GM18909 (cell line): Measurements from ENCODE around the gene MICAL2.

Experiments
- ATAC-seq: cut with Tn5 transposase; IDR thresholded peaks from one replicate; pipeline ENCODE4 v1.9.1; 2021; ENCODE audit warnings: mild to moderate bottlenecking; ENCODE audit not compliant: unreplicated experiment, poor library complexity

The MICAL2 gene

GRCh38 chr11:12113294-12113693 lies 2.9 kb downstream of the MICAL2 start:
- ATAC-seq: no peak

GRCh38 chr11:12114193-12115033 lies 4.0 kb downstream of the MICAL2 start:
- ATAC-seq: no peak

DNA sequence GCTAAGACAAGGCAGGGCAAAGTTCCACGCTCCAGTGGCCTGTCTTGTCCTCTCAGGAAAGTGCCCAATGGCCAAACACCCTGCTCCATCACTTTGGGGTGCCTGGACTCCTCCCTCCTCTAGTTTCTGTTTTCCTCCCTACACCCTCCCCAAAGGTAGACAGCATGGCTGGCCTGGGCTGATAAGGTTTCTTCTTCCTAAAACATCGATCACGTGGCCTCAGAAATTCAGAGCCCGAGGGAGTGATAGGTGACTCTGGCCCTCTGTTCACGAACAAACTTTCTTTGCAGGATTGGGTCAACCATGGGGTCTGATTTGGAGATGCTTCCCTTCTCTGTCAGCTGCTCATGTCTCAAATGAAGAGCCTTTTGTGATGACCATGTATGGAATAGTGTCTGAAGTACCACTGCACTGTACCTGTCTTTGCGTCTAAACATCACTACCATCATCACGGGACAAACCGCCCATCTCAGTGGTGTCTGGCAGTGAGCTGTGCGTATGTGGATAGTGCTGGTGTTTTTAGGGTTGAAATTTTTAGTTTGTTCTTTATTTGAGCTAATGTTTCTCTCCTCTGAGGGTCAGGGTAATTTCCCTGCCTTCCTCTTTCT lies 6.1 kb downstream of the MICAL2 start:
- no peak for ATAC-seq

GRCh38 chr11:12117200-12117599 lies 6.8 kb downstream of the MICAL2 start:
- ATAC-seq: no peak

GRCh38 chr11:12117611-12118010 lies 7.2 kb downstream of the MICAL2 start:
- ATAC-seq: no peak

DNA sequence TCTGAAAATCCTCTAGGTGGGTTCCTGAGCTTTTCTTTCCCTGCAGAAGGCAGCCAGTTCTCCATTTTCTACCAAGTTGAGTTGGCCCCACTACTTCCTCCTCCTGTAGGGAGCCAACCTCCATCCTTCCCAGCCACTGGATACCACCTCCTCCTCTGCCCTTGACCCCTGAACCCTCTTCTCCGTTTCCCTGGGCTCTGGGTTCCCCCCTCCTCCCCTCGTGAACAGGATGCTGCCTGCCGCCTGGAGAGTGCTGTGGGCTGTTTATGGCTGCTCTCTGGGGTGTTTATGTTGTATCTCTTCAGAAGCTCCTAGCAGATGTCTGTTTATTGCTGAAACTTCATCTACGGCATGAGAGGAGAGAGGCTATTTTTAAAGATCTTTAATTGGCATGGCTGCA lies 8.6 kb downstream of the MICAL2 start:
- ATAC-seq: no peak

GRCh38 chr11:12119502-12119901 lies 9.1 kb downstream of the MICAL2 start:
- ATAC-seq: no peak

GRCh38 chr11:12120031-12121008 lies 9.9 kb downstream of the MICAL2 start:
- ATAC-seq: no peak

- no peak for ATAC-seq
Measured at GRCh38 chr11:12121011-12121410, 10.6 kb downstream of the MICAL2 start.

- ATAC-seq: no peak
Measured at GRCh38 chr11:12121517-12121916, 11.1 kb downstream of the MICAL2 start.

DNA sequence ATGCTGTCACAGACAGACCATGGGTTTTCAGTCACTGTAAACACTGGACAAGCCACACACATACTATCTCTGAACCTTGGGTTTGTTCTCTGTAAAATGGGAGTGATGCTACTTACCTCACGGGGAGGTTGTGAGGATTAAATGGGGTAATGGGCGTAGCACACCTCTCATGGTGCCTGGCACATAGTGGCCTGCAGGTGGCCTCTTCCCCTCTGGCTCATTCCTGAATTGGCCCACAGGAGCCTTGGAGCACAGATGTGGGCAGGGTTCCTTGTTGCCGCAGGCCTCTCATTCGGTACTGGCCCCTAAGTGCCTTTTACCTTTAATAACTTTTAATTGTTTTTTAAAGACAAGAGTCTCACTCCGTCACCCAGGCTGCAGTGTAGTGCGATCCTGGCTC lies 11.7 kb downstream of the MICAL2 start:
- no peak for ATAC-seq

GRCh38 chr11:12123273-12123672 lies 12.9 kb downstream of the MICAL2 start:
- ATAC-seq: no peak

GRCh38 chr11:12123799-12124198 lies 13.4 kb downstream of the MICAL2 start:
- ATAC-seq: no peak

DNA sequence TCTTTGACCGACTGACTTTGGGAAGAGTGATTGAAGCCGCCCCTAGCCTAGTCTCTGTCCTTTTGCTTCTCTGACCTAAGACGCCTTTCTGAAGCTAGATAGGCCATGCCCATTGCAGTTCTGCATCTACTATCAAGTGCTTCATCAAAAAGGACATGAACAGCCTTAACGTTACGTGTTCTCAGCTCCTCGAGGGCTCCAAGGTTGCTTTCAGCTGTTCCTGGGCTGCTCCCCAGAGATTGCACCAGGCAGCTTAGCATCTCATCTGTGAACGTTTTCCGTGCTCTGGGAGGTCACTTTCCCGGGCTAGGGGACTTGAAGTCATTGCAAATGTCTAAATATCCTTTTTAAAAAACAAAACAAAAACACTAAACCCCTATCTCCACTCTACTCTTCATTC lies 13.9 kb downstream of the MICAL2 start:
- no peak for ATAC-seq

- no peak for ATAC-seq
Measured at GRCh38 chr11:12125609-12126149, 15.3 kb downstream of the MICAL2 start.

DNA sequence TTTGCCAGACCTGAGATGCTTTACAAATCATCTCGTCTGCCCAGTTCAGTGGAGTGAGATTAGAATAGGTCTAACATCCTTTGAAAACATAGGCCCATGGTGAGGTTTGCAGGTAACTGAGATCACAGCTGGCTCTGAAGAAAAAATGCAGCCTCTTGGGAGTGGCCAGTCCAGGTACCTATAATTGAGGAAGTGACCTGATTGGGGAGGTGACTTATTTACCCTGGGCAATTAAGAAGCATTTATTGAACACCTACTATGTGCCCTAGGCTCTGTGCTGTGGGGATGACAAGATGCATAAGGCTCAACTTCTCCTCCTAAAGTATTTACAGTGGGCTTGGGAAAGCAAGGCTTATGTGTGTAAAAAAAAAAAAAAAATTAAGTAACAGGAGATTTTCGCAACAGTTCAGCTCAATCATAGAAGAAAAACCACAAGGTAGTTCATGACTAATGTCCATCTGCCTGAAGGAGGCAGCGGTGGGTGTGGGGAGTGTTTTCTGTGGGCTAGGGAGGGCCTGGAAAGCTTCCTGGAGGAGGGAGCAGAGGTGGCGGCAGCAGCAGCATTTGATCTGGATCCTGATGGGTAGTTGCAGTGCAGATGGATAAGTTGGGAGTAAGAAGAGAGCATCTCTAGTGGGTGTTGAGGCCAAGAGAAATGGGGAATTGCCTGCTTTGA lies 16.1 kb downstream of the MICAL2 start:
- no peak for ATAC-seq

GRCh38 chr11:12127206-12127898 lies 17.0 kb downstream of the MICAL2 start:
- ATAC-seq: no peak

- ATAC-seq: no peak
Measured at GRCh38 chr11:12128301-12128751, 17.9 kb downstream of the MICAL2 start.

DNA sequence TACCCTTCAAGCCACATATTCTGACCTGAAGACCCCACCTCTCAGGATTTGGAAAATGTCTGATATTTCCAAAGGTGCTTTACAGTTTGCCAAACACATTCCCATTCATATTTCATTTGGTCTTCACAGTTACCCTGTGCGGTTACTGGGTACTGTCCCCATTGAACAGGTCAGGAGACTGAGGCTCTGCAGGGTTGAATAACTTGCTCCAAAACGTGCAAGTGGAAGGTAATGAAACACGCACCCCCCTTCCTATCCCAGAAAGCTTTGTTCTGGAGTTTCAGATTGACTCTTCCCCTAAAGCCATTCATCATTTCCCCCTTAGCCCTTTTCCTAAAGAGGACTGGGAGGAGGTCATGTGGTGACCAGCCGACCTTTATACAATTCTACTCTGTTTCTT lies 18.8 kb downstream of the MICAL2 start:
- no peak for ATAC-seq
